Common myeloid progenitor, CD34-positive (primary cell): ENCODE data around the gene FRS2.
"Not testable (repeated sequence)": the region's sequence is repeated elsewhere in the genome, so short reads cannot be mapped to it uniquely, and the experiment has no call there.

Experiments
- CTCF ChIA-PET: fragments of 350-600 bp; sonication (Branson Sonifier 250); formaldehyde crosslinking; loops from one replicate; lab custom pipeline; 2021; ENCODE audit warnings: antibody characterized with exemption; lab: Charles Lee
- POLR2A ChIA-PET: fragments of 350-600 bp; sonication (Branson Sonifier 250); formaldehyde crosslinking; loops from one replicate; lab custom pipeline; 2021; ENCODE audit warnings: antibody characterized with exemption; lab: Charles Lee
- DNase-seq, 3 donors: peaks; one replicate each; pipeline versions ENCODE4 v3.0.0 to v3.0.0-alpha.2; 2013
- H3K27ac ChIP-seq, 2 experiments: 1 replicate in 1 of 2; 2 replicates in 1 of 2; pipeline ENCODE4 v1.7.0; 2013; ENCODE audit warnings: inconsistent platforms in 2 of 2, low read length in 2 of 2, mild to moderate bottlenecking in 2 of 2, low read depth in 1 of 2, moderate library complexity in 1 of 2; ENCODE audit not compliant: severe bottlenecking in 2 of 2, insufficient read depth in 1 of 2, poor library complexity in 1 of 2
- H3K27me3 ChIP-seq, 5 experiments: replicated peaks in 2 of 5; 1 replicate in 3 of 5; 2 replicates in 2 of 5; pipeline versions ENCODE4 v1.6.1 to v1.7.0; 2013; ENCODE audit warnings: low read length in 4 of 5, mild to moderate bottlenecking in 2 of 5, moderate library complexity in 2 of 5, inconsistent platforms in 1 of 5; ENCODE audit not compliant: insufficient read depth in 5 of 5, control insufficient read depth in 4 of 5
- H3K36me3 ChIP-seq, 4 experiments: 1 replicate in 2 of 4; 2 replicates in 2 of 4; pipeline versions ENCODE4 v1.6.1 to v1.7.0; 2013; ENCODE audit warnings: low read length in 3 of 4, control low read depth in 1 of 4, mild to moderate bottlenecking in 1 of 4; ENCODE audit not compliant: control insufficient read depth in 4 of 4, insufficient read depth in 4 of 4
- H3K4me1 ChIP-seq, 4 experiments: 1 replicate in 3 of 4; 2 replicates in 1 of 4; pipeline versions ENCODE4 v1.6.1 to v1.7.1; 2013; ENCODE audit warnings: low read length in 3 of 4, mild to moderate bottlenecking in 3 of 4, control low read depth in 1 of 4, inconsistent platforms in 1 of 4, moderate library complexity in 1 of 4; ENCODE audit not compliant: control insufficient read depth in 4 of 4, insufficient read depth in 4 of 4; ENCODE audit errors: control extremely low read depth in 1 of 4
- H3K4me3 ChIP-seq, 7 experiments: 1 replicate in 4 of 7; 2 replicates in 3 of 7; pipeline versions ENCODE4 v1.5.1 to v1.7.0; 2013; ENCODE audit warnings: mild to moderate bottlenecking in 7 of 7, low read length in 6 of 7, moderate library complexity in 6 of 7, inconsistent platforms in 2 of 7, low read depth in 2 of 7, control low read depth in 1 of 7; ENCODE audit not compliant: insufficient read depth in 4 of 7, control insufficient read depth in 1 of 7; ENCODE audit errors: extremely low read depth in 1 of 7
- H3K9me3 ChIP-seq, 5 experiments: 1 replicate in 4 of 5; 2 replicates in 1 of 5; pipeline versions ENCODE4 v1.6.1 to v1.7.1; 2013; ENCODE audit warnings: low read length in 4 of 5, mild to moderate bottlenecking in 2 of 5, inconsistent platforms in 1 of 5, low read depth in 1 of 5, moderate library complexity in 1 of 5; ENCODE audit not compliant: control insufficient read depth in 4 of 5, insufficient read depth in 2 of 5; ENCODE audit errors: control extremely low read depth in 1 of 5
- WGBS: methylation state at CpG from one replicate; pipeline ENCODE4 v1.1.5; 2013; ENCODE audit not compliant: insufficient coverage; 5-methylcytosine and 5-hydroxymethylcytosine counted together

Gene FRS2

DNA sequence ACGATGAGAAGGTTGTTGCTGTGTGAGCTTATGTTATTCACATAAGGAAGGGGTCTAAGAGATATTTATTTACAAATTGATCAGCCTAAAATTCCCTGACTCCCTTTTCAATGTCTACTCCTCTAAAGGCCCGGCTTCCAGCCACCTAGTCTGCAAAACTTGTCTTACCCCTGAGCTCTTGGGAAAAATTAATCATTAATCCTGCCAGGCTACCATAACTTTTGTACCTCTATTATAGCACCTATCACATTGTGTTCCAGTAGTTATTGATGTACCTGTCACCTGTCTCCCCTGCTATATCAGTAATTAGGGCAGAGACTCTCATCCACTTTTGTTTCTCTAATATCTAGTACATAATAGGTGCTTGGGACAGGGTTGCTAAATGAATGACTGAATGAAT is 29.3 kb upstream of the FRS2 start:
- Histone ChIP-seq H3K36me3 (no peaks in the 10 kb centered on the region), H3K9me3 (no peaks in the 10 kb centered on the region), H3K4me3 (no peak overlapping the region), H3K27ac (no peak overlapping the region), H3K4me1 (no peaks in the 10 kb centered on the region), H3K27me3 (no peaks in the 10 kb centered on the region)
- ChIA-PET POLR2A (no interaction called here), CTCF (no interaction called here)
- 100% methylated on average over 1 of the region's 2 CpGs for WGBS
- no peak for DNase-seq

DNA sequence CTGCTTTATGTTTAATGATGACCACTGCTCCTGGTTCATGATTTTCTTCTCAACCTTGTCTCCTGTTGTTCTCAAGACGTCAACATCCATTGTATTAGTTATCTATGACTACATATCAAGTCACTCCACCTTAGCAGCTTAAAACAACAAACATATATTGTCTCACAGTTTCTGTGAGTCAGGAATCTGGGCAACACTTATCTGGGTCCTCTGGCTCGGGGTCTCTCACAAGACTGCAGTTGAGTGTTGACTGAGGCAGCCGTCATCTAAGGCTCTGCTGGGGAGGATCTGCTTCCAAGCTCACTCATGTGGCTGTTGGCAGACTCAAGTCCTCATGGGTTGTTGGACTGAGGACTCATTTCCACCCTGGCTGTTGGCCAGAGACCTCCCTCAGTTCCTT is 27.3 kb upstream of the FRS2 start:
- ChIA-PET CTCF (no interaction called here), POLR2A (no interaction called here)
- no peaks in the 10 kb centered on the region for H3K27me3 ChIP-seq
- no peaks in the 10 kb centered on the region for H3K9me3 ChIP-seq
- WGBS = 97% methylated on average over 2 of the region's 3 CpGs
- H3K27ac ChIP-seq = no peak overlapping the region
- H3K36me3 ChIP-seq = no peaks in the 10 kb centered on the region
- DNase-seq = no peak
- H3K4me3 ChIP-seq = no peak overlapping the region
- no peaks in the 10 kb centered on the region for H3K4me1 ChIP-seq

DNA sequence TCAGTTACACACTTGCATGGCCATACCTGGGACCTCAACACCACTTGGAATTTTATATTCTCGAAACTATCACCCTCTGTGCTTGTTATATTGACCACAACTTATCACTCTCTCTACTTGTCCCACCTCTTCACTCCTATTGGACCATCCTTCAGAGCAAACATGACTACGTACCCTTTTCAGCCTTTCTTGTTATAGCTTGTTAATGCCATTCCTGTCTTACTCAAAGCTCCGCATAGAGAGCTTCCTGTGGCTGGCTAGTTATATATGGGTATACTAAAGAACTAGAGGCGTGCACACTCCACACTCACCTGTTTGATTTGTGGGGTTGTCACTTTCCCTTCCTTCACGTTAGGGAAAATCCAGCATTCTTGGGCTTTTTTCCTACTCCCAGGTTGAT is 26.3 kb upstream of the FRS2 start:
- DNase-seq = no peak
- Histone ChIP-seq H3K4me3 (no peak overlapping the region), H3K27ac (no peak overlapping the region), H3K9me3 (no peaks in the 10 kb centered on the region), H3K4me1 (no peaks in the 10 kb centered on the region), H3K36me3 (no peaks in the 10 kb centered on the region), H3K27me3 (no peaks in the 10 kb centered on the region)
- WGBS = 89% methylated on average over 3 of the region's 5 CpGs
- CTCF ChIA-PET = interaction anchor here (0.5 kb wide), 1 partner anchor 31 kb away, joined by 3 read pairs; no protein-coding TSS in a partner anchor
- POLR2A ChIA-PET = no interaction called here

DNA sequence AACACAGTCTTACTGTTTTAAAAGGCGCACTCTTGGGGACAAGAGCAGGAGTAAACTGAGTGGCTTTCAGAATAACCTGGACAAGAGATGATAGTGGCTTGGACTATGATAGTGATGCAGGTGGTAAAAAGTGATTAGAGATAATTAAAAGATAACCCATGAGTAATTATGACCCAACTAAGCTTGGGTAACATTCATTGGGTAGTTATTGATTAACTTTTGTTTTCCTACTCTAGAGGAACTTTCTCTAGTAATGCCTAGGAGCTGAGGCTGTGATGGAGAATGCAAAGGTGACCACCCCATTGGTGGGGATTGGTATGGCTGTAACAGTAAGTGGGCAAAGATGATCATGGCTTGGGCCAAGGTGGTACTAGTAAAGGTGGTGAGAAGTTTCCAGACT is 22.3 kb upstream of the FRS2 start:
- Histone ChIP-seq H3K27ac (no peak overlapping the region), H3K4me1 (no peaks in the 10 kb centered on the region), H3K9me3 (no peaks in the 10 kb centered on the region), H3K27me3 (no peaks in the 10 kb centered on the region), H3K4me3 (no peak overlapping the region), H3K36me3 (no peaks in the 10 kb centered on the region)
- DNase-seq = no peak
- ChIA-PET POLR2A (no interaction called here), CTCF (no interaction called here)
- 100% methylated on average over 1 of the region's 1 CpG for WGBS

DNA sequence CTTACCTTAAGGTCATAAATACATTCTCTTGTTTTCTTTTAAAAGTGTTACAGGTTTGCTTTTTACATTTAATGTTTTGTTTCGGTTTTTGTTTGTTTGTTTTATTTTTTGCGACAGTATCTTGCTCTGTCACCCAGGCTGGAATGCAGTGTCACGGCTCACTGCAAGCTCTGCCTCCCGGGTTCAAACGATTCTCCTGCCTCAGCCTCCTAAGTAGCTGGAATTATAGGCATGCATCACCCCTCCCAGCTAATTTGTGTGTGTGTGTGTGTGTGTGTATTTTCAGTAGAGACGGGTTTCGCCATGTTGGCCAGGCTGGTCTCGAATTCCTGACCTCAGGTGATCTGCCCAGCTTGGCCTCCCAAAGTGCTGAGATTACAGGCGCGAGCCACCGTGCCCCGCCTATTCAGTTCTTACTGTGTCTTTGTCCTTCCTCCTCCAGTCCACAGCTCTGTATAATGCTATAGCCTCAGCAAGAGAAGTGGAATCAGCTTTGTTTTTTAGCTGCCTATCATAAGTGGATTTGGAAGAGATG is 17.5 kb upstream of the FRS2 start:
- H3K4me1 ChIP-seq, H3K9me3 ChIP-seq, H3K27me3 ChIP-seq, H3K4me3 ChIP-seq, H3K36me3 ChIP-seq, DNase-seq, CTCF ChIA-PET, H3K27ac ChIP-seq, POLR2A ChIA-PET: not testable (repeated sequence)
- WGBS = 95% methylated on average over 7 of the region's 12 CpGs

DNA sequence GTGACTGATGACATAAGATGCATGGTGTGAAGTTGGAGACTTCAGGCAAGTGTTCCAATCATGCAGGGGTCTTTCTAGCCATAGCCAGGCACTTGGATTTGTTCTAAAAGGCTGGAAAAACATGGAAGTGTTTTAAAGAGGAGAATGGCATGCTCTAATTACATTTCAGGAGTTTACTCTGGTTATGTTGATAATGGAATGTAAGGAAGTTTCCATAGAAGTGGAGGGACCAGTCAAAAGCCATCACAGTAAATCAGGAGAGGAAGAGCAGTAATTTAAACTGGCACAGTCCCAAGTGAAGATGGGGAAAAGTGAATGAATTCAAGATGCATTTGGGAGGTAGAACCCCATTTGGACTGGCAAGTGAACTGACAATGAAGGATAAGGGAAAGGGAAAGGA is 13.9 kb upstream of the FRS2 start:
- CTCF ChIA-PET = no interaction called here
- Histone ChIP-seq H3K4me3 (no peak overlapping the region), H3K27ac (no peak overlapping the region), H3K4me1 (no peaks in the 10 kb centered on the region), H3K36me3 (no peaks in the 10 kb centered on the region), H3K27me3 (no peaks in the 10 kb centered on the region), H3K9me3 (no peaks in the 10 kb centered on the region)
- POLR2A ChIA-PET = no interaction called here
- DNase-seq = no peak

DNA sequence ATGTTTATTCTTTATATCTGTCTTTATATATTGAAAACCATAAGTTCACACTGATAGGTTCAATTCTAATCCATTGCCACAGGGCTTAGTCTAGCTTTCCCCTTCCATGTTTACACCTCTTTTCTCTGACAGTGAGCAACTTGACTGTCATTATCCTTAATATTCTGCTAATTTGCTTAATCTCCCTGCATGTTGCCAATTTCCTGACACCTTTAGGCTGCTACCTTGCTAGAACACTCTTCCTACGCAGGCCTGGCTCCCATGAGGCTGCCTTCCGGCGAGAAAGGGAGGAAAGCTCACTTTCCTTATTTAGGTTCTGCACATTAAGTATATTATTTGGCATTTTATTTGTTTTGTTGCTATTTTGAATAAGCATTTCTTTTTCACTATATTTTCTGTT is 12.8 kb upstream of the FRS2 start:
- Histone ChIP-seq H3K27me3 (no peaks in the 10 kb centered on the region), H3K9me3 (no peaks in the 10 kb centered on the region), H3K27ac (no peak overlapping the region), H3K4me3 (no peak overlapping the region), H3K36me3 (no peaks in the 10 kb centered on the region), H3K4me1 (no peaks in the 10 kb centered on the region)
- no CpG with 5 or more reads among the region's 3 CpGs for WGBS
- ChIA-PET CTCF (no interaction called here), POLR2A (no interaction called here)
- DNase-seq = no peak
